Caco-2 (cell line): Measurements from ENCODE around the gene PTCHD1. TPM values are rescaled to one million over a fixed set of nuclear protein-coding genes. Genes with fewer than 3 reads are reported as not detected.

ENCODE experiments used
- BruUV-seq: library from RNA; stranded (reverse); fragments of 400-500 nt; replicated peaks from 2 replicates; lab custom pipeline; 2021; lab: Mats Ljungman, UMichigan
- CTCF ChIA-PET: fragments of 300-600 bp; sonication (Branson Sonifier 250); formaldehyde crosslinking; loops from one replicate; lab custom pipeline; 2022; ENCODE audit warnings: antibody characterized with exemption; lab: Charles Lee
- POLR2A ChIA-PET: fragments of 300-600 bp; sonication (Branson Sonifier 250); formaldehyde crosslinking; loops from one replicate; lab custom pipeline; 2022; ENCODE audit warnings: antibody characterized with exemption; lab: Charles Lee
- DNase-seq, 2 experiments: peaks; one replicate each; pipeline versions ENCODE4 v3.0.0 to v3.0.0-alpha.2; 2020 to 2022
- H3K27me3 ChIP-seq: replicated peaks from 2 replicates; pipeline ENCODE4 v1.6.0; 2011; ENCODE audit warnings: low read length; ENCODE audit not compliant: control insufficient read depth, insufficient read depth
- H3K36me3 ChIP-seq: 2 replicates; pipeline ENCODE4 v1.5.1; 2011; ENCODE audit warnings: low read length; ENCODE audit not compliant: control insufficient read depth, insufficient read depth
- H3K4me1 ChIP-seq: fragments of 250-450 bp; sonication (Bioruptor Pico); 2 replicates; pipeline ENCODE4 v1.5.1; 2020; ENCODE audit warnings: mild to moderate bottlenecking
- H3K4me3 ChIP-seq: 2 replicates; pipeline ENCODE4 v1.5.1; 2011; ENCODE audit warnings: low read depth, mild to moderate bottlenecking, control low read depth, low read length
- H3K9me3 ChIP-seq: fragments of 250-450 bp; sonication (Bioruptor Pico); 2 replicates; pipeline ENCODE4 v1.5.1; 2020; ENCODE audit warnings: mild to moderate bottlenecking, moderate library complexity
- H3K27ac Mint-ChIP-seq: one replicate; pipeline ENCODE4 v1.8.0; 2022; ENCODE audit warnings: mixed read lengths; ENCODE audit not compliant: unreplicated experiment
- H3K27me3 Mint-ChIP-seq: one replicate; pipeline ENCODE4 v1.8.0; 2022; ENCODE audit warnings: mixed read lengths; ENCODE audit not compliant: insufficient read depth, unreplicated experiment
- H3K36me3 Mint-ChIP-seq: one replicate; pipeline ENCODE4 v1.8.0; 2022; ENCODE audit warnings: mild to moderate bottlenecking, mixed read lengths; ENCODE audit not compliant: insufficient read depth, unreplicated experiment
- H3K4me1 Mint-ChIP-seq: one replicate; pipeline ENCODE4 v1.8.0; 2022; ENCODE audit warnings: low read depth, mixed read lengths; ENCODE audit not compliant: unreplicated experiment
- H3K4me3 Mint-ChIP-seq: one replicate; pipeline ENCODE4 v1.8.0; 2022; ENCODE audit warnings: mild to moderate bottlenecking, moderate library complexity, mixed read lengths; ENCODE audit not compliant: unreplicated experiment
- H3K9me3 Mint-ChIP-seq: one replicate; pipeline ENCODE4 v1.8.0; 2022; ENCODE audit warnings: mixed read lengths; ENCODE audit not compliant: unreplicated experiment
- intact Hi-C: fragments of 100-400 bp; cut with micrococcal nuclease; formaldehyde crosslinking; loops from one replicate; pipeline ENCODE4 v1.10.0; 2022; ENCODE audit not compliant: unreplicated experiment
- total RNA-seq: library from RNA; stranded (reverse); gene quantifications from 2 replicates; pipeline ENCODE4 v1.2.3, GENCODE V29; 2022
- TF ChIP-seq, protein P1 (sequence below), 2 experiments: fragments of 200-600 bp in 1 of 2; IDR thresholded peaks; 1 replicate in 1 of 2; 2 replicates in 1 of 2; pipeline versions ENCODE4 v1.5.1 to v1.8.0; 2011 to 2022; ENCODE audit warnings: antibody characterized with exemption in 1 of 2, control low read depth in 1 of 2, inconsistent platforms in 1 of 2, low read depth in 1 of 2, low read length in 1 of 2, mild to moderate bottlenecking in 1 of 2, moderate library complexity in 1 of 2; ENCODE audit not compliant: insufficient read depth in 1 of 2, severe bottlenecking in 1 of 2, unreplicated experiment in 1 of 2

PTCHD1 gene
- total RNA-seq, 1 experiment from 2014 or later: not detected

DNA sequence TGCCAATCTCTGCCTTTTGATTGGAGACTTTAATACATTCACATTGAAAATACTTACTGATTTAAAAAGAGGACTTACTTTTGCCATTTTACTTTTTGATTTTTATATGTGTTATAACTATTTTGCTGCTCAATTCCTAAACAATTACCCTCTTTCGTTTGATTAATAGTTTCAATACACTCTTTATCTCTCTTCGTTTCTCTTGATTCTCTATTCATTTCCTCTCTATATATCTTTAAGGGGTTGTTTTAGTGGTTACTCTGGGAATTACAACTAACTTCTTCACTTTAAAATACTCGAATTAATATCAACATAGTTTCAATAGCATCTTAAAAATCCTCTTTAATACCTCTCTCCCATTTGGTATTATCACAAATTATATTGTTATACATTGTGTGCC is 116.6 kb downstream of the PTCHD1 start:
- Mint-ChIP-seq H3K4me1 (no peaks in the 10 kb centered on the region), H3K36me3 (no peaks in the 10 kb centered on the region), H3K9me3 (no peaks in the 10 kb centered on the region), H3K4me3 (no peak overlapping the region), H3K27ac (no peak overlapping the region), H3K27me3 (no peaks in the 10 kb centered on the region)
- Histone ChIP-seq H3K4me1 (no peaks in the 10 kb centered on the region), H3K27me3 (no peaks in the 10 kb centered on the region), H3K4me3 (no peak overlapping the region), H3K36me3 (no peaks in the 10 kb centered on the region), H3K9me3 (no peaks in the 10 kb centered on the region)
- DNase-seq: no peak
- TF ChIP-seq, protein P1, sequence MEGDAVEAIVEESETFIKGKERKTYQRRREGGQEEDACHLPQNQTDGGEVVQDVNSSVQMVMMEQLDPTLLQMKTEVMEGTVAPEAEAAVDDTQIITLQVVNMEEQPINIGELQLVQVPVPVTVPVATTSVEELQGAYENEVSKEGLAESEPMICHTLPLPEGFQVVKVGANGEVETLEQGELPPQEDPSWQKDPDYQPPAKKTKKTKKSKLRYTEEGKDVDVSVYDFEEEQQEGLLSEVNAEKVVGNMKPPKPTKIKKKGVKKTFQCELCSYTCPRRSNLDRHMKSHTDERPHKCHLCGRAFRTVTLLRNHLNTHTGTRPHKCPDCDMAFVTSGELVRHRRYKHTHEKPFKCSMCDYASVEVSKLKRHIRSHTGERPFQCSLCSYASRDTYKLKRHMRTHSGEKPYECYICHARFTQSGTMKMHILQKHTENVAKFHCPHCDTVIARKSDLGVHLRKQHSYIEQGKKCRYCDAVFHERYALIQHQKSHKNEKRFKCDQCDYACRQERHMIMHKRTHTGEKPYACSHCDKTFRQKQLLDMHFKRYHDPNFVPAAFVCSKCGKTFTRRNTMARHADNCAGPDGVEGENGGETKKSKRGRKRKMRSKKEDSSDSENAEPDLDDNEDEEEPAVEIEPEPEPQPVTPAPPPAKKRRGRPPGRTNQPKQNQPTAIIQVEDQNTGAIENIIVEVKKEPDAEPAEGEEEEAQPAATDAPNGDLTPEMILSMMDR (IDR thresholded peaks at IDR 0.05; ENCODE audit: insufficient read depth in 1 of 2, low read depth in 1 of 2, low read length in 1 of 2, severe bottlenecking in 1 of 2, unreplicated experiment in 1 of 2): no peak
- ChIA-PET POLR2A (no interaction called here), CTCF (no interaction called here)
- intact Hi-C loops: no loop called here
- no TSS peak for BruUV-seq
